ENCODE data around the gene COL27A1.
A peak's percentile ranks its signal among the peaks of the same experiment; 100 is the strongest.

COL27A1 gene

GRCh38 chr9:114349713-114350480 lies 194.6 kb downstream of the COL27A1 start:
- Histone ChIP-seq H3K27me3 (no peaks in the 10 kb centered on the region), H3K4me3 (ENCODE audit: low read depth in 1 of 2, low read length in 1 of 2) (no peak overlapping the region), H3K4me1 (ENCODE audit: control insufficient read depth in 1 of 2, insufficient read depth in 1 of 2, low read depth in 1 of 2, low read length in 1 of 2) (no peaks in the 10 kb centered on the region), H3K9me3 (peaks cover 16% of the 10 kb centered on the region), H3K36me3 (peaks cover 100% of the 10 kb centered on the region), H3K27ac (peak overlapping the region; percentile 12)
- TF ChIP-seq CTCF (IDR thresholded peaks at IDR 0.05), result no peak

GRCh38 chr9:114350636-114351401 lies 195.5 kb downstream of the COL27A1 start:
- Histone ChIP-seq H3K27me3 (no peaks in the 10 kb centered on the region), H3K9me3 (peaks cover 10% of the 10 kb centered on the region), H3K4me3 (ENCODE audit: low read depth in 1 of 2, low read length in 1 of 2) (no peak overlapping the region), H3K36me3 (peaks cover 100% of the 10 kb centered on the region), H3K4me1 (ENCODE audit: control insufficient read depth in 1 of 2, insufficient read depth in 1 of 2, low read depth in 1 of 2, low read length in 1 of 2) (no peaks in the 10 kb centered on the region), H3K27ac (peak overlapping the region; percentile 43)
- TF ChIP-seq CTCF (IDR thresholded peaks at IDR 0.05), result no peak

- no peaks in the 10 kb centered on the region for H3K4me1 ChIP-seq (ENCODE audit: control insufficient read depth in 1 of 2, insufficient read depth in 1 of 2, low read depth in 1 of 2, low read length in 1 of 2)
- peaks cover 100% of the 10 kb centered on the region for H3K36me3 ChIP-seq
- H3K27ac ChIP-seq, result peak overlapping the region; percentile 27
- no peak overlapping the region for H3K4me3 ChIP-seq (ENCODE audit: low read depth in 1 of 2, low read length in 1 of 2)
- H3K27me3 ChIP-seq, result no peaks in the 10 kb centered on the region
- TF ChIP-seq CTCF (IDR thresholded peaks at IDR 0.05), result no peak
- H3K9me3 ChIP-seq, result peaks cover 7% of the 10 kb centered on the region
These were observed 196.6 kb downstream of the COL27A1 start for GRCh38 chr9:114351932-114352331.

- no peaks in the 10 kb centered on the region for H3K27me3 ChIP-seq
- H3K9me3 ChIP-seq, result peaks cover 13% of the 10 kb centered on the region
- H3K4me3 ChIP-seq (ENCODE audit: low read depth in 1 of 2, low read length in 1 of 2), result no peak overlapping the region
- H3K27ac ChIP-seq, result peak overlapping the region; percentile 54
- TF ChIP-seq CTCF (IDR thresholded peaks at IDR 0.05), result no peak
- H3K4me1 ChIP-seq (ENCODE audit: control insufficient read depth in 1 of 2, insufficient read depth in 1 of 2, low read depth in 1 of 2, low read length in 1 of 2), result no peaks in the 10 kb centered on the region
- H3K36me3 ChIP-seq, result peaks cover 100% of the 10 kb centered on the region
These were observed 200.5 kb downstream of the COL27A1 start for GRCh38 chr9:114355821-114356220.

- no peak for TF ChIP-seq CTCF (IDR thresholded peaks at IDR 0.05)
- Histone ChIP-seq H3K9me3 (peaks cover 13% of the 10 kb centered on the region), H3K4me3 (ENCODE audit: low read depth in 1 of 2, low read length in 1 of 2) (no peak overlapping the region), H3K36me3 (peaks cover 100% of the 10 kb centered on the region), H3K27ac (peak overlapping the region; percentile 54), H3K4me1 (ENCODE audit: control insufficient read depth in 1 of 2, insufficient read depth in 1 of 2, low read depth in 1 of 2, low read length in 1 of 2) (no peaks in the 10 kb centered on the region), H3K27me3 (no peaks in the 10 kb centered on the region)
These were observed 201.5 kb downstream of the COL27A1 start for GRCh38 chr9:114356792-114357191.

All from neutrophil (primary cell).